Fibroblast of mammary gland (primary cell): ENCODE data around the gene GVQW3.
A peak's percentile ranks its signal among the peaks of the same experiment; 100 is the strongest.

ENCODE experiments used
- DNase-seq: peaks from one replicate; pipeline ENCODE4 v3.0.0-alpha.2; 2010; ENCODE audit warnings: low read depth
- H3K4me3 ChIP-seq: 2 replicates; pipeline ENCODE4 v1.5.1; 2011; ENCODE audit warnings: low read depth, mild to moderate bottlenecking, low read length, moderate library complexity; ENCODE audit not compliant: control insufficient read depth
- CTCF ChIP-seq: conservative IDR thresholded peaks from 2 replicates; pipeline ENCODE4 v1.5.1; 2011; ENCODE audit warnings: low read depth, low read length, inconsistent platforms; ENCODE audit not compliant: control insufficient read depth, insufficient read depth

Gene GVQW3

GRCh38 chr11:76368490-76368889 is 12.6 kb upstream of the GVQW3 start:
- no peak for TF ChIP-seq CTCF
- DNase-seq, result no peak
- H3K4me3 ChIP-seq, result no peak overlapping the region

GRCh38 chr11:76369406-76369805 is 11.7 kb upstream of the GVQW3 start:
- H3K4me3 ChIP-seq, result no peak overlapping the region
- no peak for DNase-seq
- TF ChIP-seq CTCF, result no peak

GRCh38 chr11:76371170-76371569 is 10.0 kb upstream of the GVQW3 start:
- no peak overlapping the region for H3K4me3 ChIP-seq
- peak; percentile 86 for DNase-seq
- TF ChIP-seq CTCF, result no peak

- TF ChIP-seq CTCF, result no peak
- no peak for DNase-seq
- no peak overlapping the region for H3K4me3 ChIP-seq
Observed at GRCh38 chr11:76376746-76377558, 4.2 kb upstream of the GVQW3 start.

- no peak for TF ChIP-seq CTCF
- DNase-seq, result no peak
- peak overlapping the region; percentile 62 for H3K4me3 ChIP-seq
Observed at GRCh38 chr11:76379807-76380158, 1.3 kb upstream of the GVQW3 start.

GRCh38 chr11:76380159-76380976 is 755 bp upstream of the GVQW3 start:
- no peak for TF ChIP-seq CTCF
- DNase-seq, result peak; percentile 31
- H3K4me3 ChIP-seq, result peak overlapping the region; percentile 62
